Bronchial epithelial cell (primary cell): Measurements from ENCODE around the gene NSMF. TPM values are rescaled to one million over a fixed set of nuclear protein-coding genes. Genes with fewer than 3 reads are reported as not detected.

Source experiments
- DNase-seq: peaks from one replicate; pipeline ENCODE4 v3.0.0-alpha.2; 2010; ENCODE audit warnings: low read depth
- FAIRE-seq: peaks from 2 replicates; lab custom pipeline; 2011; peaks lifted over from hg19 to GRCh38; lab: Jason Lieb, UNC
- H3K27me3 ChIP-seq: 2 replicates; pipeline ENCODE4 v1.5.1; 2011; ENCODE audit warnings: low read length; ENCODE audit not compliant: control insufficient read depth, insufficient read depth
- H3K36me3 ChIP-seq: 2 replicates; pipeline ENCODE4 v1.5.1; 2011; ENCODE audit warnings: low read length; ENCODE audit not compliant: control insufficient read depth, insufficient read depth
- H3K4me3 ChIP-seq: 2 replicates; pipeline ENCODE4 v1.5.1; 2011; ENCODE audit warnings: mild to moderate bottlenecking, low read depth, low read length, control low read depth
- total RNA-seq: library from RNA; depleted of rRNA; stranded (reverse); fragments of >200 nt; gene quantifications from 2 replicates; pipeline ENCODE4 v1.2.1, GENCODE V29; 2014
- TF ChIP-seq, protein P1 (sequence below): IDR thresholded peaks from 2 replicates; pipeline ENCODE4 v1.5.1; 2011; ENCODE audit warnings: mild to moderate bottlenecking, moderate library complexity, low read length, control low read depth, inconsistent platforms; ENCODE audit not compliant: insufficient read depth, severe bottlenecking

NSMF gene
- total RNA-seq, 1 donor from 2014 or later: 17.9 TPM

DNA sequence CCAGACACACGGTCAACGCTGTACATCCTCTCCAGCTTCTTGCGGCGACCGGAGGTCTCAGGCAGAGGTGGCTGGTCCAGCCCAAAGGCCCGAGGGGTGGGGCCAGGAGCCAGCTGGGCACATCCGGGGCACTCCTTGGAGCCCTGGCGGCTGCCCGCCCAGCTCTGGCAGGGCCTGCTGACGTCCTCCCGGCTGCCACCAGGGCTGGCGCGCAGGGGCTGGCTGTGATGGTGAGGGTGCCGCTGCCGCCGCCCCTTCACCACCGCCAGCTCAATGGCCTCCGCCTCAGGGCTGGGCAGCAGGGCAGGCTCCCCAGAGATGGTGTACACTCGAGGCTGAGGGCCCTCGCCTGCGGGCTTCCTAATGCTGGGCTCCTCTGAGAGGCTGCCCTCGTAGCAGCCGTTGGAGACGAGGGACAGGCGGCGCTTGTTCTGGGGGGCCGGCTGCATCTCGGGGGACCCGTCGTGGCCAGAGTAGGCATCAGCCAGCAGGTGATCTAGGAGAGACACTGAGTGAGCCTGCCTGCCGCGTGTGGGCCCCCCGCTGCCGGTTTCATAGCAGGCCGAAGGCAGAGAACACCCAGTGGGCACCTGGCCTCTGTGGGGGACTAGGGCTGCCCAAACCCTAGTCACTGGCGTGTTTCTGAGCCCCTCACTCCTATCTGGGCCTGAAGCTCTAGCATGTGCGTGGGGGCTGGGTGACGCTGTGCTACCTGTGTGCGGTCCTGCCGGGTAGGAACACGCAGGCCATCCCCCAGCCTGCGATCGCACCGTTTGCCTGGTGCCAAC is 1.5 kb downstream of the NSMF start:
- Histone ChIP-seq H3K27me3 (no peaks in the 10 kb centered on the region), H3K4me3 (peak overlapping the region; percentile 88), H3K36me3 (peaks cover 23% of the 10 kb centered on the region)
- TF ChIP-seq, protein P1, sequence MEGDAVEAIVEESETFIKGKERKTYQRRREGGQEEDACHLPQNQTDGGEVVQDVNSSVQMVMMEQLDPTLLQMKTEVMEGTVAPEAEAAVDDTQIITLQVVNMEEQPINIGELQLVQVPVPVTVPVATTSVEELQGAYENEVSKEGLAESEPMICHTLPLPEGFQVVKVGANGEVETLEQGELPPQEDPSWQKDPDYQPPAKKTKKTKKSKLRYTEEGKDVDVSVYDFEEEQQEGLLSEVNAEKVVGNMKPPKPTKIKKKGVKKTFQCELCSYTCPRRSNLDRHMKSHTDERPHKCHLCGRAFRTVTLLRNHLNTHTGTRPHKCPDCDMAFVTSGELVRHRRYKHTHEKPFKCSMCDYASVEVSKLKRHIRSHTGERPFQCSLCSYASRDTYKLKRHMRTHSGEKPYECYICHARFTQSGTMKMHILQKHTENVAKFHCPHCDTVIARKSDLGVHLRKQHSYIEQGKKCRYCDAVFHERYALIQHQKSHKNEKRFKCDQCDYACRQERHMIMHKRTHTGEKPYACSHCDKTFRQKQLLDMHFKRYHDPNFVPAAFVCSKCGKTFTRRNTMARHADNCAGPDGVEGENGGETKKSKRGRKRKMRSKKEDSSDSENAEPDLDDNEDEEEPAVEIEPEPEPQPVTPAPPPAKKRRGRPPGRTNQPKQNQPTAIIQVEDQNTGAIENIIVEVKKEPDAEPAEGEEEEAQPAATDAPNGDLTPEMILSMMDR: no peak
- FAIRE-seq: no peak
- DNase-seq: no peak

DNA sequence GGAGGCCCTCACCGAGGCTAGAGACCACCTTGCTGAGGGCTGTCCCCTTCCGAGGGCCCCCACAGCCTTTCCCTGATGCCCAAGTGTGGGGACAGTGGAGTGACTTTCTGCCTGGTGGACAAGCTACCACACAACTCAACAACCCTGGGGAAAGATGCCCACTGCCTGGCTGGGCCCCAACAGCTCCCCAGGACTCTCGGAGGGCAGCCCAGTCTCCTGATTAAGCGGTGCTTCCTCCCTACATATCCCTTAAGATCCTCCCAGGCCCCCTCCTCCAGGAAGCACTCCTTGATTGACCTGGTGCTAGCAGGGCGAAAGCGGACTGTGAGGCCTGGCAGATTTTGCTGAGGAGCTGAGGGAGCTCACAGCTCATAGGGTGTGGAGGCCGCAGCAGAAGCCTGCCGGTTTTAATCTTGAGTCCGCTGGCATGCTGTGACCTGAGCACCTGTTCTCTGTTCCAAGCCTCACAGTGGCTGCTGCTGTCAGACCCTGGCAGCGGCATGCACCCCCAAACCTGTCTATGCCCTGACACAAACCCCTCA is 2.2 kb downstream of the NSMF start:
- DNase-seq (no peak), FAIRE-seq (no peak)
- TF ChIP-seq, protein P1: no peak
- Histone ChIP-seq H3K4me3 (no peak overlapping the region), H3K27me3 (no peaks in the 10 kb centered on the region), H3K36me3 (peaks cover 25% of the 10 kb centered on the region)

DNA sequence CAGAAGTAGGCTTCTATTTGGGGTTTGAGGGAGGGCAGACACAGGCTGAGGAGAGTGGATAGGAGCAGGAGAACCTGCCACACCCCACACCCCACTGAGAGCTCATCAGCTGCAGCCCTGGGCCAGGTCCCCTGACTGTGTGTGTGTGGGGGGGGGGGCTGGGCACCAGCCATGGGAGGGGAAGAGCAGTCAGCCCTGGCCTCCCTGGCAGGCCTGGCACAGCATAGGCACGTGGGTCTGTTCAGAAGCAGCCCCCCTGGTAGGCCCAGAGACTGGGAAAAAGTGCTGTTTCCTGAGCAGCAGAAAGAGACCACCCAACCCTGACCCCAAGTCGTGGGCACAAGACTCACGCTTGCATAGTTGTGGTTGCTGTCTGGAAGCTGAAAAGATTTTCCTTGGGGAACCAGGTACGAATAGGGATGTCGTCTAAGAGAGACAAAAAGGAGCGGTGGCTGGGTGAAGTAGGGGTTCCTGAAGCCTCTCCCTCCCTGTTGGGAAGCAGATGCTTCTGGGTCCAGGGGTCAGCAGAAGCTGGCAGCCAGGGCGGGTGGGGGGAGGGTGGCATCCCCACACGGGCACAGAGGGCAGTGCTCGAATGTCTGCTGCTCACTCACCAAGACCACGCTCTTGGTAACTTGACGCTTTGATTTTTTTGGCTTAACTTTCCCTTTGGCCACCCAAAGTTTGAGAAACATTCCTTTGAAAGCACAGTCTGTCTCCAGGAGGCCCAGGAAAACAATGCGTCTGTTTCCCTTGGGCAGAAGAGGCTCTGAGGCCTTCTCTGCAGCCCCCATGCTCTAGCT is 2.9 kb downstream of the NSMF start:
- no peak for DNase-seq
- H3K36me3 ChIP-seq: peaks cover 25% of the 10 kb centered on the region
- FAIRE-seq: no peak
- no peaks in the 10 kb centered on the region for H3K27me3 ChIP-seq
- no peak overlapping the region for H3K4me3 ChIP-seq
- TF ChIP-seq, protein P1: no peak

DNA sequence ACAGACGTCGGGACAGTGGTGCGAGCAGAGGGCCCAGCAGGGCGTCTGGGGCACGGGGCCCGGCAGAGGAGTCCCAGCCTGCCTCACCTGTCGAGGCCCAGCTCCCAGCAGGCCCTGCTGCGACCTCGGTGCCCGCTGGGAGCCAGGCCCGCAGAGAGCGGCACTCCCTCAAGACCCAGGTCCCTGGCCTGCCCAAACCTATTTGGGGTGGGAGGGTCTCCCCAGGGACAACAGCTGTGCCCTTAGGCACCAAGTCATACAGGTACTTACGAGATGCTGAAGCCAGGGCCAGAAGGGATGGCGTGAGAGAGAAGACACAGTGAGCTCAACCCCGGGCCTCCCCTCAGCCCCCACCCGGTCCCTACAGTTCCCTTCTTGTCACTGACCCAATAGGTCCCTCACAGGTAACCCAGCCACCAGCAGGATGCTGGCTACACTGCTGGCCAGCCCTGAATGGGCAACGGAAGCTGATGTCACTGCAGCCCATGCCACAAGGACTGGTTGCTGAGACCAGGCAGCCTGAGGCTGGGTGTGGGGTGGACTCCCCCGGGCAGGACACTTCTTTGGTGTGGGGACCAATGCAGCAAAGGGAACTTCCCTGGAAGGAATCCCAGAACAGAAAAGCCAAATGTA is 3.7 kb downstream of the NSMF start:
- FAIRE-seq (no peak), DNase-seq (no peak)
- Histone ChIP-seq H3K27me3 (no peaks in the 10 kb centered on the region), H3K36me3 (peaks cover 25% of the 10 kb centered on the region), H3K4me3 (no peak overlapping the region)
- TF ChIP-seq, protein P1: no peak

DNA sequence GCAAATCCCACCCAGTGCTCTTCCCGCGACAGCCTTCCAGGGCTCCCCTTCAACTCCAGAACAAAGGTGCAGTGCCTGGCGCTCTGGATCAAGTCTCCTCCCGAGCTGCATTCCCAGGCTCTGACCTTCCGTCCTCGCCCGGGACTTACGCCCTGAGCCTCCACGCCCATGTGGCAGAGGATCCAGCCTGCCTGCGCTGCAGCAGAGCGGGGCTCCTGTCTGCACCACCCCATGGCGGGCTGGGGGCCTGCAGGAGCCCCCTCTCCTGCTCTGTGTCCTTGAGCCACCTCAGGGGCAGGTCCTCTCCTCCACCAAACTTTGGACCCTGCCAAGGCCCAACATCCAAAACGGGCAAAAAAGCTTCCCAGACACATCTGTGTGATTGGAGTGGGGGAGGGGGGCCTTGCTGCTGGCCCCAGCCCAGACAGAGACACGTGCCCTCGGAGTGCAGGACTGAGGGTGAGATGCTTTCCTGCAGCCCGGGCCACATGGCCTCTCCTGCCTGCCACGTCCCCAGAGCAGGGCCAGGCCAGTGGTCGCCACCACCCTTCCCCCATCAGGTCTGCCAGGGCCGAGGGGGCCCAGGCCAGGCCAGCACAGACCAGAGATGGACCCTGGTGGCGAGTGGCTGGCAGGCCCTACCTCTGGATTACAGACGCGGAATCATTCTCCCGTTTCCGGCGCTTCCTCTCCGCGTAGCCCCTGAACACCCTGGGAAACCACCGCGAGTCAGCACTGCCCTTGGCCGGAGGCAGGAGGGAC is 4.4 kb downstream of the NSMF start:
- no peaks in the 10 kb centered on the region for H3K27me3 ChIP-seq
- FAIRE-seq (no peak), DNase-seq (no peak)
- peaks cover 26% of the 10 kb centered on the region for H3K36me3 ChIP-seq
- TF ChIP-seq, protein P1: no peak
- peak overlapping the region; percentile 45 for H3K4me3 ChIP-seq
